IMR-90 (cell line): ENCODE measurements around the gene CEBPA.

Source experiments
- BHLHE40 ChIP-seq: fragments of 150-350 bp; IDR thresholded peaks from 2 replicates; pipeline ENCODE4 v1.6.1; 2016; ENCODE audit warnings: mild to moderate bottlenecking, low read depth, low read length
- CEBPB ChIP-seq: IDR thresholded peaks from 2 replicates; pipeline ENCODE4 v1.6.1; 2012; ENCODE audit warnings: low read depth, low read length, improper control_type of control experiment
- CHD1 ChIP-seq: IDR thresholded peaks from 2 replicates; pipeline ENCODE4 v1.6.1; 2012; ENCODE audit warnings: low read depth, low read length, improper control_type of control experiment
- CTCF ChIP-seq: conservative IDR thresholded peaks from 2 replicates; pipeline ENCODE4 v1.5.1; 2012; ENCODE audit warnings: mild to moderate bottlenecking, low read depth, low read length, improper control_type of control experiment
- ELK1 ChIP-seq: fragments of 150-350 bp; IDR thresholded peaks from 2 replicates; pipeline ENCODE4 v1.6.1; 2016; ENCODE audit warnings: low read depth, mild to moderate bottlenecking, low read length, moderate library complexity, borderline replicate concordance
- FOS ChIP-seq: fragments of 150-350 bp; IDR thresholded peaks from 2 replicates; pipeline ENCODE4 v1.6.1; 2016; ENCODE audit warnings: low read depth, low read length
- MAZ ChIP-seq: IDR thresholded peaks from 2 replicates; pipeline ENCODE4 v1.6.1; 2012; ENCODE audit warnings: low read depth, mild to moderate bottlenecking, low read length, improper control_type of control experiment, moderate library complexity, borderline replicate concordance
- POLR2A ChIP-seq: IDR thresholded peaks from 2 replicates; pipeline ENCODE4 v1.6.1; 2012; ENCODE audit warnings: mild to moderate bottlenecking, low read depth, low read length
- RAD21 ChIP-seq: IDR thresholded peaks from 2 replicates; pipeline ENCODE4 v1.6.1; 2012; ENCODE audit warnings: low read length, improper control_type of control experiment
- RCOR1 ChIP-seq: IDR thresholded peaks from 2 replicates; pipeline ENCODE4 v1.6.1; 2012; ENCODE audit warnings: mild to moderate bottlenecking, low read length, improper control_type of control experiment; ENCODE audit not compliant: insufficient replicate concordance
- RFX5 ChIP-seq: IDR thresholded peaks from 2 replicates; pipeline ENCODE4 v1.8.0; 2012; ENCODE audit warnings: low read depth, mild to moderate bottlenecking, low read length, moderate library complexity
- SMC3 ChIP-seq: fragments of 150-350 bp; IDR thresholded peaks from 2 replicates; pipeline ENCODE4 v1.6.1; 2016; ENCODE audit warnings: low read depth, mild to moderate bottlenecking, antibody characterized with exemption, low read length, moderate library complexity

- TF ChIP-seq CTCF (no peak), RAD21 (no peak), POLR2A (no peak), CEBPB (no peak), RCOR1 (no peak), BHLHE40 (no peak), SMC3 (no peak), MAZ (no peak), FOS (no peak), ELK1 (no peak), CHD1 (no peak), RFX5 (no peak)
These were observed 50.7 kb downstream of the CEBPA start for GRCh38 chr19:33251526-33252090.
